Measurements from ENCODE around the gene GLIPR2. TPM values are rescaled to one million over a fixed set of nuclear protein-coding genes. Genes with fewer than 3 reads are reported as not detected.

The GLIPR2 gene
- total and polyA plus RNA-seq, 2 experiments from 2014 or later = 5.1 to 5.7 TPM

DNA sequence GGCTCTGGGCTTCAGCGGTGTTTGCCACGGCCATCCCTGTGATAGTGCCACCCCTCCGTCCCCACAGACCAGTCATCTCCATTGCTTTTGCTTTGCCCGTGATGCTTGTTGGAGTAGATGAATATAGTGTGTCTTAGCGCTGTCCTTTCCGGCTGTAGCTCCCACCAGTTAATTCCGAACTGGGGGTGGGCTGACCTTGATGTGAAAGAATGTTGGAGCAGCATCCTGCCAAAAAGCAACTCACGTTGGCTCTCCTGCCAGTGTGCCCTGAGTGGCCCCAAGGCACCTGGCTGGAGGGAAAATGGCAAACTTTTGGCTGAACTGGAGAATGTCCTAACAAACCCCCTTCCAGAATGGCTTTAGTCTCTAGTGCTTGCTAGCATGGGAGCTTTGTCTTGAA, 74.2 kb downstream of the GLIPR2 start:
- no peak for TF ChIP-seq ZNF331 (CRISPR knock-in tag; IDR thresholded peaks at IDR 0.05; ENCODE audit: low read depth)
- TF ChIP-seq, protein P1, sequence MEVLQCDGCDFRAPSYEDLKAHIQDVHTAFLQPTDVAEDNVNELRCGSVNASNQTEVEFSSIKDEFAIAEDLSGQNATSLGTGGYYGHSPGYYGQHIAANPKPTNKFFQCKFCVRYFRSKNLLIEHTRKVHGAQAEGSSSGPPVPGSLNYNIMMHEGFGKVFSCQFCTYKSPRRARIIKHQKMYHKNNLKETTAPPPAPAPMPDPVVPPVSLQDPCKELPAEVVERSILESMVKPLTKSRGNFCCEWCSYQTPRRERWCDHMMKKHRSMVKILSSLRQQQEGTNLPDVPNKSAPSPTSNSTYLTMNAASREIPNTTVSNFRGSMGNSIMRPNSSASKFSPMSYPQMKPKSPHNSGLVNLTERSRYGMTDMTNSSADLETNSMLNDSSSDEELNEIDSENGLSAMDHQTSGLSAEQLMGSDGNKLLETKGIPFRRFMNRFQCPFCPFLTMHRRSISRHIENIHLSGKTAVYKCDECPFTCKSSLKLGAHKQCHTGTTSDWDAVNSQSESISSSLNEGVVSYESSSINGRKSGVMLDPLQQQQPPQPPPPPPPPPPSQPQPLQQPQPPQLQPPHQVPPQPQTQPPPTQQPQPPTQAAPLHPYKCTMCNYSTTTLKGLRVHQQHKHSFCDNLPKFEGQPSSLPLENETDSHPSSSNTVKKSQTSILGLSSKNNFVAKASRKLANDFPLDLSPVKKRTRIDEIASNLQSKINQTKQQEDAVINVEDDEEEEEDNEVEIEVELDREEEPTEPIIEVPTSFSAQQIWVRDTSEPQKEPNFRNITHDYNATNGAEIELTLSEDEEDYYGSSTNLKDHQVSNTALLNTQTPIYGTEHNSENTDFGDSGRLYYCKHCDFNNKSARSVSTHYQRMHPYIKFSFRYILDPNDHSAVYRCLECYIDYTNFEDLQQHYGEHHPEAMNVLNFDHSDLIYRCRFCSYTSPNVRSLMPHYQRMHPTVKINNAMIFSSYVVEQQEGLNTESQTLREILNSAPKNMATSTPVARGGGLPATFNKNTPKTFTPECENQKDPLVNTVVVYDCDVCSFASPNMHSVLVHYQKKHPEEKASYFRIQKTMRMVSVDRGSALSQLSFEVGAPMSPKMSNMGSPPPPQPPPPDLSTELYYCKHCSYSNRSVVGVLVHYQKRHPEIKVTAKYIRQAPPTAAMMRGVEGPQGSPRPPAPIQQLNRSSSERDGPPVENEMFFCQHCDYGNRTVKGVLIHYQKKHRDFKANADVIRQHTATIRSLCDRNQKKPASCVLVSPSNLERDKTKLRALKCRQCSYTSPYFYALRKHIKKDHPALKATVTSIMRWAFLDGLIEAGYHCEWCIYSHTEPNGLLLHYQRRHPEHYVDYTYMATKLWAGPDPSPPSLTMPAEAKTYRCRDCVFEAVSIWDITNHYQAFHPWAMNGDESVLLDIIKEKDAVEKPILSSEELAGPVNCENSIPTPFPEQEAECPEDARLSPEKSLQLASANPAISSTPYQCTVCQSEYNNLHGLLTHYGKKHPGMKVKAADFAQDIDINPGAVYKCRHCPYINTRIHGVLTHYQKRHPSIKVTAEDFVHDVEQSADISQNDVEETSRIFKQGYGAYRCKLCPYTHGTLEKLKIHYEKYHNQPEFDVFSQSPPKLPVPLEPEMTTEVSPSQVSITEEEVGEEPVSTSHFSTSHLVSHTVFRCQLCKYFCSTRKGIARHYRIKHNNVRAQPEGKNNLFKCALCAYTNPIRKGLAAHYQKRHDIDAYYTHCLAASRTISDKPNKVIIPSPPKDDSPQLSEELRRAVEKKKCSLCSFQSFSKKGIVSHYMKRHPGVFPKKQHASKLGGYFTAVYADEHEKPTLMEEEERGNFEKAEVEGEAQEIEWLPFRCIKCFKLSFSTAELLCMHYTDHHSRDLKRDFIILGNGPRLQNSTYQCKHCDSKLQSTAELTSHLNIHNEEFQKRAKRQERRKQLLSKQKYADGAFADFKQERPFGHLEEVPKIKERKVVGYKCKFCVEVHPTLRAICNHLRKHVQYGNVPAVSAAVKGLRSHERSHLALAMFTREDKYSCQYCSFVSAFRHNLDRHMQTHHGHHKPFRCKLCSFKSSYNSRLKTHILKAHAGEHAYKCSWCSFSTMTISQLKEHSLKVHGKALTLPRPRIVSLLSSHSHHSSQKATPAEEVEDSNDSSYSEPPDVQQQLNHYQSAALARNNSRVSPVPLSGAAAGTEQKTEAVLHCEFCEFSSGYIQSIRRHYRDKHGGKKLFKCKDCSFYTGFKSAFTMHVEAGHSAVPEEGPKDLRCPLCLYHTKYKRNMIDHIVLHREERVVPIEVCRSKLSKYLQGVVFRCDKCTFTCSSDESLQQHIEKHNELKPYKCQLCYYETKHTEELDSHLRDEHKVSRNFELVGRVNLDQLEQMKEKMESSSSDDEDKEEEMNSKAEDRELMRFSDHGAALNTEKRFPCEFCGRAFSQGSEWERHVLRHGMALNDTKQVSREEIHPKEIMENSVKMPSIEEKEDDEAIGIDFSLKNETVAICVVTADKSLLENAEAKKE (CRISPR knock-in tag; IDR thresholded peaks at IDR 0.05) = no peak
- TF ChIP-seq STAT1 (IDR thresholded peaks at IDR 0.05; ENCODE audit: unreplicated experiment) = no peak
- no peak for TF ChIP-seq CREB1 (CRISPR knock-in tag; IDR thresholded peaks at IDR 0.05; ENCODE audit: low read depth)
- no peak for TF ChIP-seq EZH2phosphoT487 (IDR thresholded peaks at IDR 0.05; ENCODE audit: unreplicated experiment)
- TF ChIP-seq POLR2AphosphoS5 (IDR thresholded peaks at IDR 0.05; ENCODE audit: low read depth) = no peak
- TF ChIP-seq EZH2 (IDR thresholded peaks at IDR 0.05; ENCODE audit: low read depth, unreplicated experiment) = no peak
- TF ChIP-seq, protein P2, sequence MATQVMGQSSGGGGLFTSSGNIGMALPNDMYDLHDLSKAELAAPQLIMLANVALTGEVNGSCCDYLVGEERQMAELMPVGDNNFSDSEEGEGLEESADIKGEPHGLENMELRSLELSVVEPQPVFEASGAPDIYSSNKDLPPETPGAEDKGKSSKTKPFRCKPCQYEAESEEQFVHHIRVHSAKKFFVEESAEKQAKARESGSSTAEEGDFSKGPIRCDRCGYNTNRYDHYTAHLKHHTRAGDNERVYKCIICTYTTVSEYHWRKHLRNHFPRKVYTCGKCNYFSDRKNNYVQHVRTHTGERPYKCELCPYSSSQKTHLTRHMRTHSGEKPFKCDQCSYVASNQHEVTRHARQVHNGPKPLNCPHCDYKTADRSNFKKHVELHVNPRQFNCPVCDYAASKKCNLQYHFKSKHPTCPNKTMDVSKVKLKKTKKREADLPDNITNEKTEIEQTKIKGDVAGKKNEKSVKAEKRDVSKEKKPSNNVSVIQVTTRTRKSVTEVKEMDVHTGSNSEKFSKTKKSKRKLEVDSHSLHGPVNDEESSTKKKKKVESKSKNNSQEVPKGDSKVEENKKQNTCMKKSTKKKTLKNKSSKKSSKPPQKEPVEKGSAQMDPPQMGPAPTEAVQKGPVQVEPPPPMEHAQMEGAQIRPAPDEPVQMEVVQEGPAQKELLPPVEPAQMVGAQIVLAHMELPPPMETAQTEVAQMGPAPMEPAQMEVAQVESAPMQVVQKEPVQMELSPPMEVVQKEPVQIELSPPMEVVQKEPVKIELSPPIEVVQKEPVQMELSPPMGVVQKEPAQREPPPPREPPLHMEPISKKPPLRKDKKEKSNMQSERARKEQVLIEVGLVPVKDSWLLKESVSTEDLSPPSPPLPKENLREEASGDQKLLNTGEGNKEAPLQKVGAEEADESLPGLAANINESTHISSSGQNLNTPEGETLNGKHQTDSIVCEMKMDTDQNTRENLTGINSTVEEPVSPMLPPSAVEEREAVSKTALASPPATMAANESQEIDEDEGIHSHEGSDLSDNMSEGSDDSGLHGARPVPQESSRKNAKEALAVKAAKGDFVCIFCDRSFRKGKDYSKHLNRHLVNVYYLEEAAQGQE (IDR thresholded peaks at IDR 0.05; ENCODE audit: unreplicated experiment) = no peak
- TF ChIP-seq NANOG (IDR thresholded peaks at IDR 0.05; ENCODE audit: borderline replicate concordance) = no peak
- peaks cover 54% of the 10 kb centered on the region for H4K20me1 ChIP-seq (replicated peaks; ENCODE audit: insufficient read depth)
- H3K4me1 Mint-ChIP-seq = no peaks in the 10 kb centered on the region

More for the DNA sequence above, 74.2 kb downstream of the GLIPR2 start:
- H2AFZ ChIP-seq = no peak overlapping the region
- H3K36me3 ChIP-seq (ENCODE audit: insufficient read depth) = peaks cover 42% of the 10 kb centered on the region
- no peak for DNase-seq (ENCODE audit: low spot score)
- no peaks in the 10 kb centered on the region for H3K9me2 ChIP-seq (ENCODE audit: insufficient read depth)
- no peaks in the 10 kb centered on the region for H3K4me1 ChIP-seq (ENCODE audit: insufficient read depth)
- no peaks in the 10 kb centered on the region for H3K27me3 ChIP-seq (ENCODE audit: insufficient read depth)
- no peaks in the 10 kb centered on the region for H3K9me3 Mint-ChIP-seq
- H3K4me2 ChIP-seq = no peak overlapping the region
- peaks cover 76% of the 10 kb centered on the region for H3K79me2 ChIP-seq (replicated peaks; ENCODE audit: insufficient read depth)
- no peaks in the 10 kb centered on the region for H3K27me3 Mint-ChIP-seq (ENCODE audit: insufficient read depth, low read depth, poor library complexity)
- 0 out of 2 replicates have a peak, but pooled peaks cover 2% of the 10 kb centered on the region for H3F3A ChIP-seq (replicated peaks; ENCODE audit: low read depth)
- H3K27ac Mint-ChIP-seq = no peak overlapping the region
- no peak overlapping the region for H3K27ac ChIP-seq (ENCODE audit: low read depth)
- H3K36me3 Mint-ChIP-seq (ENCODE audit: low read depth) = peaks cover 72% of the 10 kb centered on the region
- ATAC-seq = no peak
- no peak overlapping the region for H3K4me3 ChIP-seq
- no peak overlapping the region for H3K4me3 Mint-ChIP-seq

All from GM23338 (cell line).